ENCODE data around the gene CEP104.

CEP104 gene

GRCh38 chr1:3785045-3785444, 72.0 kb downstream of the CEP104 start:
- Mint-ChIP-seq H3K9me3 (no peaks in the 10 kb centered on the region), H3K27ac (no peak overlapping the region), H3K4me1 (no peaks in the 10 kb centered on the region), H3K27me3 (ENCODE audit: low read depth) (peaks cover 3% of the 10 kb centered on the region), H3K4me3 (no peak overlapping the region), H3K36me3 (ENCODE audit: low read depth) (peaks cover 64% of the 10 kb centered on the region)
- no peak for TF ChIP-seq CTCF (IDR thresholded peaks at IDR 0.05; ENCODE audit: unreplicated experiment in 3 of 3)

DNA sequence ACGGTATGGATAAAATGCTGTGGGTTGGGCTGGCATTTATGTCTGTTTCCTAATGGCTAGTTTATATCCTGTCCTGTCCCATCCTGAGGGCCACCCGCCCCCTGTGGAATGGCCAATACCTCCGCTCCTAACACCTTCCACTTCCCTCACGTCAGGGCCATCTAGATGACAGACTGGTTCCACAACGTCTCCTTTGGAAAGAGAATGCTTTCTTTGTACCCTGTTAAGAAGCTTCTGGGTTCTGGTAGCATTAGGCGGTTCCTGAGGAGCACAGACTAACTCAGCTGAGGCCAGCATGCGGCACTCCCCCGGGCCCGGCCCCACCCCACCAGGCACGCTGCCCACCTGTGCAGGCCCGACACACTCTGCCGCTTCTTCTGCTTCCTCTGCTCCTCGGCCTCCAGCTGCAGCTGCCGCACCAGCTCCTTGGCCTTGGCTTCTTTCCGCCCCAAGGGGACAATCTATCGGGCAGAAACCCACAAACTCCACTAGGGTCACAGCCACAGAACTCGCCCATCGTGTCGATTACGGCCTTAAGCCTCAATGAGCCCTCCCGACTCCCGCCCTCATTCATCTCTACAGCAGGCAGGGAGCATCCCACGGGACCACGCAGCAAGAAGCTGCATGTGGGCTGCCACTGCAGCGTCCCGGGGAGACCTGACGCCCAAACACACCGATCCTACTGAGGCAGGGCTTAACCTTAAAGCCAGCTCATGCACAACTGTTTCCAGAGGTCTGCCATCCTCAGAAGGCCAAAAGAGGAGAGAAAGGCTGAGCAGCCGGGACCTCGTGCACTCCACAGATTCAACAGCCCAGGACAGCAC, 73.1 kb downstream of the CEP104 start:
- no peak for TF ChIP-seq CTCF (IDR thresholded peaks at IDR 0.05; ENCODE audit: unreplicated experiment in 3 of 3)
- no peaks in the 10 kb centered on the region for H3K9me3 Mint-ChIP-seq
- no peak overlapping the region for H3K4me3 Mint-ChIP-seq
- H3K27me3 Mint-ChIP-seq (ENCODE audit: low read depth): peaks cover 3% of the 10 kb centered on the region
- no peaks in the 10 kb centered on the region for H3K4me1 Mint-ChIP-seq
- H3K36me3 Mint-ChIP-seq (ENCODE audit: low read depth): peaks cover 74% of the 10 kb centered on the region
- no peak overlapping the region for H3K27ac Mint-ChIP-seq

DNA sequence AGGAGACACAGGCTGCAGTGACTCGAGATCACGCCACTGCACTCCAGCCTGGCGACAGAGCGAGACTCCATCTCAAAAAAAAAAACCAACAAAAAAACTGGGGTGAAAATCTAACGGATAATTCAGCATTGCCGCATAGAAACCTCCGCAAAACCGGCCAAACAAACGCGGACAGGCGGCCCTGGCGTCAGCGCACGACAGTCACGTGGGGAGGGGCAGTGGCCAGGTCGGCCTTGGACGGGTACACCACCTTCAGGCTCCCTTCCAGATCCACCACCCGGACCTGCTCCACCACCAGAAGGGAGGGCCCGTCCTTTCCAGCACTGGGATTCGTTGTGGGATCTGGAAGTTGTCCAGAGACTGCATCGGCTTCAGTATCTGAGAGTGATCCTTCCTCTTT, 76.1 kb downstream of the CEP104 start:
- no peak for TF ChIP-seq CTCF (IDR thresholded peaks at IDR 0.05; ENCODE audit: unreplicated experiment in 3 of 3)
- Mint-ChIP-seq H3K27ac (no peak overlapping the region), H3K9me3 (no peaks in the 10 kb centered on the region), H3K27me3 (ENCODE audit: low read depth) (no peaks in the 10 kb centered on the region), H3K4me3 (no peak overlapping the region), H3K36me3 (ENCODE audit: low read depth) (peaks cover 56% of the 10 kb centered on the region), H3K4me1 (no peaks in the 10 kb centered on the region)

GRCh38 chr1:3779912-3780416, 77.0 kb downstream of the CEP104 start:
- Mint-ChIP-seq H3K9me3 (no peaks in the 10 kb centered on the region), H3K27ac (no peak overlapping the region), H3K4me1 (peaks cover 5% of the 10 kb centered on the region), H3K27me3 (ENCODE audit: low read depth) (no peaks in the 10 kb centered on the region), H3K36me3 (ENCODE audit: low read depth) (peaks cover 49% of the 10 kb centered on the region), H3K4me3 (no peak overlapping the region)
- no peak for TF ChIP-seq CTCF (IDR thresholded peaks at IDR 0.05; ENCODE audit: unreplicated experiment in 3 of 3)

GRCh38 chr1:3779265-3779911, 77.6 kb downstream of the CEP104 start:
- peaks cover 45% of the 10 kb centered on the region for H3K36me3 Mint-ChIP-seq (ENCODE audit: low read depth)

More at GRCh38 chr1:3779265-3779911, 77.6 kb downstream of the CEP104 start:
- Mint-ChIP-seq H3K27ac (no peak overlapping the region), H3K9me3 (no peaks in the 10 kb centered on the region), H3K4me1 (peaks cover 6% of the 10 kb centered on the region), H3K27me3 (ENCODE audit: low read depth) (no peaks in the 10 kb centered on the region), H3K4me3 (no peak overlapping the region)
- TF ChIP-seq CTCF (IDR thresholded peaks at IDR 0.05; ENCODE audit: unreplicated experiment in 3 of 3): no peak

Measured in nephron (organoid).